ENCODE results near the gene PRDM16. TPM values are rescaled to one million over a fixed set of nuclear protein-coding genes. Genes with fewer than 3 reads are reported as not detected.

The PRDM16 gene
- total RNA-seq, 1 experiment from 2014 or later = 0.17 TPM

DNA sequence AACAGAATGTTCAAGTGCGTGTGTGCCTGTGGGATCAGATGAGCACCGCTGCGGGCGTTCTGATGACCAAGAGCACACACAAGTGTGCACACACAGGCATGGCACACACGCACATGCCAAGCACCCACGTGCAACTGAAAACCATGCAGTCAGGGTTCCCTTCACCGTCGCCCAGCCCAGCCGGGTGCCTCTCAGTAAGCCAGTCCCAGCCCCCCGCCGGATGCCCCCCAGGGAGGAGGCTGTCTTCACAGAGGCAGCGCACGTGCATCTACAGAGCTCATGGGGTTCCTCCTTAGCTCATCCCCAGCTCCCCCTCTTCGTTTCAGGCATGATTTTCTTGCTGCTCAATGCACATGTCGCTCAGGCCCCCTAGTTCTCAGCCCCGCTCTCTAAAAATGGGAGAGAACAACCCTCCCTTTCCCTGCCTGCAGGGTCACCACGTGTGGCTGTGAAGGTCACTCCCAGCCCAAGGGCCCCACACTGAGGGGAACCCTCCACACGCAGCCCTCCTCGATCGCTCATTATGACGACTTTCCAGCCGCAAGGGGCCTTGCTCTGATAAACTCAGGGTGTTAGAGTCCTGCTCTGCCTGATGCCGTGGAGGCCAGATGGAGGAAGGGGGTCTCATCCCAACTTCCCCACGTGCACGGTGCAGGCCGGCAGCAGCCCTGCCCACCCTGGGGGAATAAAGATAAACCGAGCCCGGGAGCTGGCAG lies 355.1 kb downstream of the PRDM16 start:
- H3K4me2 ChIP-seq (ENCODE audit: insufficient read depth, insufficient read length, low read length) = no peak overlapping the region
- no peaks in the 10 kb centered on the region for H3K79me2 ChIP-seq (ENCODE audit: insufficient read depth, low read length)
- no peaks in the 10 kb centered on the region for H3K79me1 ChIP-seq (ENCODE audit: insufficient read depth, low read depth, low read length, poor library complexity, severe bottlenecking)
- no peaks in the 10 kb centered on the region for H3K23me2 ChIP-seq (ENCODE audit: insufficient read length, low read depth, low read length, poor library complexity, severe bottlenecking)
- H3K9me3 ChIP-seq (ENCODE audit: control insufficient read depth, low read depth, low read length) = no peaks in the 10 kb centered on the region
- H2AFZ ChIP-seq (ENCODE audit: low read length) = no peak overlapping the region
- TF ChIP-seq CTCF (conservative IDR thresholded peaks at IDR 0.05) = no peak
- no peak overlapping the region for H3K4ac ChIP-seq (ENCODE audit: low read depth, low read length)
- H4K8ac ChIP-seq (replicated peaks; ENCODE audit: insufficient read length, low read depth, low read length) = no peak overlapping the region
- H3K23ac ChIP-seq (ENCODE audit: insufficient read length, low read depth, low read length) = no peak overlapping the region
- H3K56ac ChIP-seq (ENCODE audit: insufficient read length, low read depth, low read length) = no peak overlapping the region
- Mint-ChIP-seq H3K27me3 (ENCODE audit: low read depth) (peaks cover 4% of the 10 kb centered on the region), H3K4me3 (peak overlapping the region in 1 of 2 experiments; percentile 6; a peak in 1 of 5 replicates), H3K36me3 (ENCODE audit: insufficient read depth in 1 of 3, low read depth in 3 of 3) (0 out of 7 replicates have a peak, but pooled peaks cover 0 to 2% (median 0%) of the 10 kb centered on the region in 3 experiments), H3K9me3 (no peaks in the 10 kb centered on the region; a peak in 1 of 5 replicates), H3K4me1 (no peaks in the 10 kb centered on the region; a peak in 1 of 4 replicates), H3K27ac (no peak overlapping the region)
- WGBS (ENCODE audit: extremely low coverage, insufficient read length, low lambda C conversion rate) = no CpG with 5 or more reads among the region's 28 CpGs
- H2BK12ac ChIP-seq (ENCODE audit: insufficient read length, low read depth, low read length) = no peak overlapping the region
- no peak overlapping the region for H2BK15ac ChIP-seq (ENCODE audit: low read depth, low read length)
- no peak overlapping the region for H3K14ac ChIP-seq (ENCODE audit: insufficient read depth, low read length)
- no peaks in the 10 kb centered on the region for H3K4me1 ChIP-seq (ENCODE audit: insufficient read depth, low read length)
- no peak overlapping the region for H2AK5ac ChIP-seq (ENCODE audit: insufficient read length, low read length)
- H2BK20ac ChIP-seq (ENCODE audit: low read depth, low read length, poor library complexity, severe bottlenecking) = no peak overlapping the region
- H2BK5ac ChIP-seq (ENCODE audit: insufficient read length, low read length) = no peak overlapping the region
- H3K27me3 ChIP-seq (ENCODE audit: insufficient read depth, low read length) = no peaks in the 10 kb centered on the region
- H3K18ac ChIP-seq (ENCODE audit: insufficient read length, low read depth, low read length) = no peak overlapping the region
- H4K91ac ChIP-seq (ENCODE audit: insufficient read length, low read depth, low read length) = no peak overlapping the region
- no peak overlapping the region for H3K9ac ChIP-seq (ENCODE audit: extremely low read depth, insufficient read length, low read length)
- no peak overlapping the region for H2BK120ac ChIP-seq (ENCODE audit: low read depth, low read length, poor library complexity, severe bottlenecking)
- DNase-seq = no peak
- H4K20me1 ChIP-seq (ENCODE audit: control insufficient read depth, insufficient read depth, insufficient read length) = no peaks in the 10 kb centered on the region
- no peak overlapping the region for H4K5ac ChIP-seq (ENCODE audit: insufficient read length, low read depth, low read length)
- H3K27ac ChIP-seq (ENCODE audit: insufficient read length, low read depth, low read length) = no peak overlapping the region
- H3T11ph ChIP-seq (ENCODE audit: low read length) = no peak overlapping the region

Measured in H9 (cell line).